Kidney (tissue), 14 donors: Measurements from ENCODE around the gene KCTD21. TPM values are rescaled to one million over a fixed set of nuclear protein-coding genes. Genes with fewer than 3 reads are reported as not detected.

Experiments used
- DNase-seq, 5 donors: peaks; one replicate each; pipeline ENCODE4 v3.0.0-alpha.2; 2013 to 2020
- FAIRE-seq: peaks from 2 replicates; lab custom pipeline; 2012; peaks lifted over from hg19 to GRCh38; lab: Jason Lieb, UNC
- H3K27ac ChIP-seq, 2 donors: one replicate each; pipeline ENCODE4 v1.7.0; 2013; ENCODE audit warnings: low read depth in 2 of 2, low read length in 2 of 2, inconsistent platforms in 1 of 2
- H3K27me3 ChIP-seq: one replicate; pipeline ENCODE4 v1.7.1; 2013; ENCODE audit warnings: low read length, inconsistent platforms; ENCODE audit not compliant: control insufficient read depth, insufficient read depth
- H3K36me3 ChIP-seq, 3 donors: one replicate each; pipeline versions ENCODE4 v1.7.0 to v1.7.1; 2013; ENCODE audit warnings: low read length in 3 of 3, control low read depth in 1 of 3, inconsistent platforms in 1 of 3; ENCODE audit not compliant: insufficient read depth in 3 of 3, control insufficient read depth in 2 of 3
- H3K4me1 ChIP-seq, 3 donors: one replicate each; pipeline versions ENCODE4 v1.7.0 to v1.7.1; 2013; ENCODE audit warnings: low read length in 3 of 3, inconsistent platforms in 1 of 3, low read depth in 1 of 3; ENCODE audit not compliant: control insufficient read depth in 2 of 3, insufficient read depth in 2 of 3
- H3K4me3 ChIP-seq, 3 donors: one replicate each; pipeline versions ENCODE4 v1.7.0 to v1.8.1; 2013; ENCODE audit warnings: low read length in 3 of 3, control low read depth in 1 of 3, inconsistent platforms in 1 of 3
- H3K9ac ChIP-seq, 3 donors: one replicate each; pipeline versions ENCODE4 v1.7.0 to v1.7.1; 2013; ENCODE audit warnings: low read length in 3 of 3, control low read depth in 1 of 3, inconsistent platforms in 1 of 3
- H3K9me3 ChIP-seq, 3 donors: one replicate each; pipeline versions ENCODE4 v1.7.0 to v1.7.1; 2013; ENCODE audit warnings: low read length in 3 of 3, control low read depth in 1 of 3, inconsistent platforms in 1 of 3; ENCODE audit not compliant: control insufficient read depth in 2 of 3, insufficient read depth in 1 of 3
- intact Hi-C: fragments of 100-400 bp; cut with DNase I; formaldehyde crosslinking; loops from one replicate; pipeline ENCODE4 v1.11.1; 2022
- polyA plus RNA-seq: library from polyadenylated mRNA; stranded (reverse); fragments of 350-450 nt; fragmentation: Illumina TruSeq; extraction: RNeasy Lipid Tissue Mini Kit (QIAGEN cat#74804); gene quantifications from one replicate; pipeline ENCODE4 v1.2.3, GENCODE V29; 2014; ENCODE audit warnings: low read depth, low replicate concordance; ENCODE audit not compliant: insufficient read depth
- total RNA-seq: library from RNA; stranded (reverse); fragmentation: NEBNext Ultra II Directional; extraction: Animal tissue kit (Norgen Biotek cat#: 25700); gene quantifications from one replicate; pipeline ENCODE4 v1.2.1, GENCODE V29; 2021
- TF ChIP-seq, protein P1 (sequence below): IDR thresholded peaks from 3 replicates; pipeline ENCODE4 v1.5.1; 2012; ENCODE audit warnings: mild to moderate bottlenecking, moderate library complexity, borderline replicate concordance; ENCODE audit not compliant: insufficient read depth; ENCODE audit errors: extremely low read depth
- donor health status: control.
- donor health status: control.
- donor health status: control.
- donor health status: control.
- donor health status: control.
- donor health status: DM: yes; HTN: yes; CAD: no.
- donor health status: Normal renal cell carcinoma (clear cell type).

The KCTD21 gene
- total and polyA plus RNA-seq, 2 donors from 2014 or later, result 6.0 to 7.9 TPM

DNA sequence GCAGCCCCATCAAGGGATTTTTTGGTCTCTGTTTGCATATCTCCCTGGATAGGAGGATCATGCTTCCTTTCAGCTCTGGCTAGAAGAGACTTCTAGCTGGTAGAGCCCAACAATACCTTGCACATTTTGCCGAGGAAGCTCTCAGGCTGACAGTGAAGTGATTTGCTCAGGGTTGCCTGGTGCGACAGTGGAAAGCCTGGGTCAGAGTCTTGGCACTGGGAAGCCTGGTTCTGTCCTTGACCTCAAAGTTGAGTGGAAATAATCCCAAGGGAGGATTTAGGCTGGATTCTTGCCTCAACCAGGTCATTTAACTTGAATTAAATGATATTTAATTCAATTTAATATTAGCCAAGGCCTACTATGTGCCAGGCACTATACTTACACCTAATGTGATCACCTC, 24.6 kb downstream of the KCTD21 start:
- peaks cover 0 to 6% (median 0%) of the 10 kb centered on the region in 3 donors for H3K4me1 ChIP-seq
- intact Hi-C loops, result no loop called here

DNA sequence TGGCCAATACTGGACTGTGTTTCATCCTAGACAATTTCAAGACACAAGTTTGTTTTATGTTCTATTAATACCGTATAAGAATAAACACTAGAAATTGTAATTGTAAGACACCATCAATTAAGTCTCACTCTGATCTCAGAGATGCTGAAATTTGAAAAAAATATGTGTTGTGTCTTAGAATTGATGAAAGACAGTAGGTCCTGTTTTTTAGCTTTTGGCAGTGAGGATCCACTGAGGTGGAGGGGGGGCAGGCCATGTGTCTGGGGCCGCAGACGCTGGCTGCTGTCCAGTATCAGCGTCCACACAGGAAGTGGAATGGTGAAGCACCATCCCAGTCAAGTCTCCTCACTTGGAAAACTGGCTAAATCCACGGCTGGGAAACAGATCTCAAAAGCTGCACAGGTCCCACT, 26.5 kb downstream of the KCTD21 start:
- FAIRE-seq (no peak), DNase-seq (peak in 1 of 5 donors; percentile 37)

More for the DNA sequence above, 24.6 kb downstream of the KCTD21 start:
- no peaks in the 10 kb centered on the region for H3K9me3 ChIP-seq
- no peaks in the 10 kb centered on the region for H3K36me3 ChIP-seq
- H3K4me3 ChIP-seq, result no peak overlapping the region
- FAIRE-seq (no peak), DNase-seq (no peak)
- TF ChIP-seq, protein P1, sequence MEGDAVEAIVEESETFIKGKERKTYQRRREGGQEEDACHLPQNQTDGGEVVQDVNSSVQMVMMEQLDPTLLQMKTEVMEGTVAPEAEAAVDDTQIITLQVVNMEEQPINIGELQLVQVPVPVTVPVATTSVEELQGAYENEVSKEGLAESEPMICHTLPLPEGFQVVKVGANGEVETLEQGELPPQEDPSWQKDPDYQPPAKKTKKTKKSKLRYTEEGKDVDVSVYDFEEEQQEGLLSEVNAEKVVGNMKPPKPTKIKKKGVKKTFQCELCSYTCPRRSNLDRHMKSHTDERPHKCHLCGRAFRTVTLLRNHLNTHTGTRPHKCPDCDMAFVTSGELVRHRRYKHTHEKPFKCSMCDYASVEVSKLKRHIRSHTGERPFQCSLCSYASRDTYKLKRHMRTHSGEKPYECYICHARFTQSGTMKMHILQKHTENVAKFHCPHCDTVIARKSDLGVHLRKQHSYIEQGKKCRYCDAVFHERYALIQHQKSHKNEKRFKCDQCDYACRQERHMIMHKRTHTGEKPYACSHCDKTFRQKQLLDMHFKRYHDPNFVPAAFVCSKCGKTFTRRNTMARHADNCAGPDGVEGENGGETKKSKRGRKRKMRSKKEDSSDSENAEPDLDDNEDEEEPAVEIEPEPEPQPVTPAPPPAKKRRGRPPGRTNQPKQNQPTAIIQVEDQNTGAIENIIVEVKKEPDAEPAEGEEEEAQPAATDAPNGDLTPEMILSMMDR, result no peak
- no peaks in the 10 kb centered on the region for H3K27me3 ChIP-seq
- H3K9ac ChIP-seq, result no peak overlapping the region
- H3K27ac ChIP-seq, result no peak overlapping the region

DNA sequence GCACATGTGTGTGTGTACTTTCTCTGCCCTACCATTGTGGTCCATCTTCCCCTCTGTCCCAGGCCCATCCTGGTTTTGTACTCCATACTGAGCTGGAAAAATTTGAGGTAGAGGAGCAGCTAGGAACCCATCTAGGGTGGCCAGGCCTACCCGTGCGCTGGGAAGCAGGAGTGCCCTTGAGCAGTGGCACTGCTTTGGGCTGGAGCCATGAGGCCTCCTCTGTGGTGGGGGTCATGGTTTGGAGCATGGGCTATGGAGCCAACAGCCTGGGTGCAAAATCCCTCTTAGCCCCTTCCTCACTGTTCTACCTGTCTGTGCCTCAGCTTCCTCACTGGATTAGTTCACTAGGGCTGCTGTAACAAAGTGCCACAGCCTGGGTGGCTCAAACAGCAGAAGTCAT, 27.1 kb downstream of the KCTD21 start:
- H3K27me3 ChIP-seq, result no peaks in the 10 kb centered on the region
- intact Hi-C loops, result no loop called here
- FAIRE-seq (no peak), DNase-seq (no peak)
- no peak overlapping the region for H3K9ac ChIP-seq
- H3K27ac ChIP-seq, result no peak overlapping the region
- H3K4me3 ChIP-seq, result no peak overlapping the region
- H3K9me3 ChIP-seq, result no peaks in the 10 kb centered on the region
- no peaks in the 10 kb centered on the region for H3K4me1 ChIP-seq
- H3K36me3 ChIP-seq, result no peaks in the 10 kb centered on the region
- TF ChIP-seq, protein P1, result no peak

More for the DNA sequence above, 26.5 kb downstream of the KCTD21 start:
- H3K4me1 ChIP-seq, result no peaks in the 10 kb centered on the region
- no peak overlapping the region for H3K4me3 ChIP-seq
- intact Hi-C loops, result no loop called here
- no peaks in the 10 kb centered on the region for H3K9me3 ChIP-seq
- TF ChIP-seq, protein P1, result no peak
- no peaks in the 10 kb centered on the region for H3K36me3 ChIP-seq
- no peak overlapping the region for H3K27ac ChIP-seq
- no peaks in the 10 kb centered on the region for H3K27me3 ChIP-seq
- no peak overlapping the region for H3K9ac ChIP-seq

DNA sequence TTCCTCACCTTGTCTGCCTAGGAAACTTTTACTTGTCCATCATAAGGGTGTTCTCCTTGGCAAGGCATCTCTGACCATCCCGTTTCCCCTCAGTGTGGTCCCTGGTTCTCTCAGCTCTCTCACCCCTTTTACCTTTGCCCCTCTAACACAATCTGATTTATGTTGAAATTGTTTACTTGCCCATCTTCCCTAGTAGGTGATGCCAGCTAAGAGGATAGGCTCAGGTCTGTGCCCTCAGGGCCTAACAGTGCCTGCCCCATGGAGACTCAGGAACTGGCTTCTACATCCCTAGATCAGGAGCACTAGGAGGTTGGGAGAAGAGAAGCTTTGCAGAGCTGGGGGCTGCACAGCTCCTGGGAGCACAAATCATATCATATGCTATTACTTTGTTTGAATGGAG, 27.9 kb downstream of the KCTD21 start:
- H3K27ac ChIP-seq, result no peak overlapping the region
- H3K27me3 ChIP-seq, result no peaks in the 10 kb centered on the region
- no peaks in the 10 kb centered on the region for H3K9me3 ChIP-seq
- H3K36me3 ChIP-seq, result no peaks in the 10 kb centered on the region
- DNase-seq, result no peak
- intact Hi-C loops, result no loop called here
- H3K4me1 ChIP-seq, result no peaks in the 10 kb centered on the region
- no peak overlapping the region for H3K4me3 ChIP-seq
- TF ChIP-seq, protein P1, result no peak
- FAIRE-seq, result no peak
- H3K9ac ChIP-seq, result no peak overlapping the region
